ENCODE measurements around the gene HSPG2.

DNA sequence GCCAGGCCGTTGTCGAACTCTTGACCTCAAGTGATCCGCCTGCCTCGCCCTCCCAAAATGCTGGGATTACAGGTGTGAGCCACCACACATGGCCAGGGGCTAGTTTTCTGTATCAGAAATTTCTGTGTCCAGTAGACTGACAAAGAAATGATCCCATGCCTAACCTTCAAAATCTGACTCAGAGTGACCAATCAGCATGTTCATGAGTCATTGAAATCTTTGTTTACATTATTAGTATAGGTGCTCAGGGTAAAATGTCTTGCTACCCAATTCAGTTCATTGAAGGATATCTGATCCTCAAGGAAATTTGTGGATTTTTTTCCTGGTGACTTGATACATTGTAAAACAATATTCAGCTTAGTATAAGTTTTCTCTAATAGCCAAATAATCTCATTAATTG lies 136.0 kb downstream of the HSPG2 start:
- no peak for TF ChIP-seq EZH2 (IDR thresholded peaks at IDR 0.05; ENCODE audit: borderline replicate concordance, insufficient read depth, low read depth, low read length, poor library complexity, severe bottlenecking)
- TF ChIP-seq, protein P1, sequence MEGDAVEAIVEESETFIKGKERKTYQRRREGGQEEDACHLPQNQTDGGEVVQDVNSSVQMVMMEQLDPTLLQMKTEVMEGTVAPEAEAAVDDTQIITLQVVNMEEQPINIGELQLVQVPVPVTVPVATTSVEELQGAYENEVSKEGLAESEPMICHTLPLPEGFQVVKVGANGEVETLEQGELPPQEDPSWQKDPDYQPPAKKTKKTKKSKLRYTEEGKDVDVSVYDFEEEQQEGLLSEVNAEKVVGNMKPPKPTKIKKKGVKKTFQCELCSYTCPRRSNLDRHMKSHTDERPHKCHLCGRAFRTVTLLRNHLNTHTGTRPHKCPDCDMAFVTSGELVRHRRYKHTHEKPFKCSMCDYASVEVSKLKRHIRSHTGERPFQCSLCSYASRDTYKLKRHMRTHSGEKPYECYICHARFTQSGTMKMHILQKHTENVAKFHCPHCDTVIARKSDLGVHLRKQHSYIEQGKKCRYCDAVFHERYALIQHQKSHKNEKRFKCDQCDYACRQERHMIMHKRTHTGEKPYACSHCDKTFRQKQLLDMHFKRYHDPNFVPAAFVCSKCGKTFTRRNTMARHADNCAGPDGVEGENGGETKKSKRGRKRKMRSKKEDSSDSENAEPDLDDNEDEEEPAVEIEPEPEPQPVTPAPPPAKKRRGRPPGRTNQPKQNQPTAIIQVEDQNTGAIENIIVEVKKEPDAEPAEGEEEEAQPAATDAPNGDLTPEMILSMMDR (IDR thresholded peaks at IDR 0.05) = no peak

Data from B cell (primary cell).